DOHH2 (cell line): Measurements from ENCODE around the gene MTMR2.
A peak's percentile ranks its signal among the peaks of the same experiment; 100 is the strongest.

ENCODE experiments used
- H3F3A ChIP-seq: fragments of 200-600 bp; sonication (generic), shearing (Covaris generic); 2 replicates; pipeline ENCODE4 v1.6.0; 2016; ENCODE audit warnings: antibody characterized with exemption, mild to moderate bottlenecking; ENCODE audit not compliant: control insufficient read depth, insufficient read depth
- H3K27ac ChIP-seq: fragments of 200-600 bp; sonication (generic); 2 replicates; pipeline ENCODE4 v1.5.1; 2014; ENCODE audit warnings: low read depth, mild to moderate bottlenecking, low read length, moderate library complexity
- H3K27me3 ChIP-seq: fragments of 200-600 bp; sonication (generic); 2 replicates; pipeline ENCODE4 v1.6.1; 2014; ENCODE audit warnings: mild to moderate bottlenecking, low read length, mixed read lengths; ENCODE audit not compliant: control insufficient read depth
- H3K36me3 ChIP-seq: fragments of 200-600 bp; sonication (generic); 2 replicates; pipeline ENCODE4 v1.6.1; 2014; ENCODE audit warnings: mild to moderate bottlenecking, low read length, moderate library complexity, mixed read lengths; ENCODE audit not compliant: control insufficient read depth
- H3K4me1 ChIP-seq: fragments of 200-600 bp; sonication (generic); 2 replicates; pipeline ENCODE4 v1.6.1; 2014; ENCODE audit warnings: mild to moderate bottlenecking, low read length, mixed read lengths; ENCODE audit not compliant: control insufficient read depth
- H3K4me2 ChIP-seq: fragments of 200-600 bp; sonication (generic); 2 replicates; pipeline ENCODE4 v1.6.0; 2014; ENCODE audit warnings: mild to moderate bottlenecking, low read length, moderate library complexity
- H3K4me3 ChIP-seq: fragments of 200-600 bp; sonication (generic); 2 replicates; pipeline ENCODE4 v1.5.1; 2014; ENCODE audit warnings: mild to moderate bottlenecking, low read length, mixed read lengths
- H3K79me2 ChIP-seq: fragments of 200-600 bp; sonication (generic); 2 replicates; pipeline ENCODE4 v1.6.1; 2014; ENCODE audit warnings: mild to moderate bottlenecking, low read length, mixed read lengths; ENCODE audit not compliant: control insufficient read depth
- H3K9me2 ChIP-seq: fragments of 200-600 bp; sonication (generic); replicated peaks from 2 replicates; pipeline ENCODE4 v1.6.1; 2014; ENCODE audit warnings: mild to moderate bottlenecking, low read length, mixed read lengths; ENCODE audit not compliant: control insufficient read depth
- H3K9me3 ChIP-seq: fragments of 200-600 bp; sonication (generic); 2 replicates; pipeline ENCODE4 v1.6.1; 2014; ENCODE audit warnings: antibody characterized with exemption, low read length, mixed read lengths; ENCODE audit not compliant: control insufficient read depth, insufficient read depth
- H4K20me1 ChIP-seq: fragments of 200-600 bp; sonication (generic); 2 replicates; pipeline ENCODE4 v1.6.0; 2014; ENCODE audit warnings: low read depth, mild to moderate bottlenecking, antibody characterized with exemption, low read length, moderate library complexity; ENCODE audit not compliant: control insufficient read depth, insufficient read depth
- EZH2phosphoT487 ChIP-seq: fragments of 200-600 bp; sonication (generic); IDR thresholded peaks from 2 replicates; pipeline ENCODE4 v1.6.1; 2017; ENCODE audit warnings: borderline replicate concordance, mild to moderate bottlenecking, antibody characterized with exemption, low read length, moderate library complexity, mixed read lengths
- TF ChIP-seq, protein P1 (sequence below): fragments of 200-600 bp; sonication (generic); IDR thresholded peaks from one replicate; pipeline ENCODE4 v1.5.1; 2014; ENCODE audit warnings: antibody characterized with exemption, mild to moderate bottlenecking, low read depth, low read length; ENCODE audit not compliant: poor library complexity, severe bottlenecking

The MTMR2 gene

DNA sequence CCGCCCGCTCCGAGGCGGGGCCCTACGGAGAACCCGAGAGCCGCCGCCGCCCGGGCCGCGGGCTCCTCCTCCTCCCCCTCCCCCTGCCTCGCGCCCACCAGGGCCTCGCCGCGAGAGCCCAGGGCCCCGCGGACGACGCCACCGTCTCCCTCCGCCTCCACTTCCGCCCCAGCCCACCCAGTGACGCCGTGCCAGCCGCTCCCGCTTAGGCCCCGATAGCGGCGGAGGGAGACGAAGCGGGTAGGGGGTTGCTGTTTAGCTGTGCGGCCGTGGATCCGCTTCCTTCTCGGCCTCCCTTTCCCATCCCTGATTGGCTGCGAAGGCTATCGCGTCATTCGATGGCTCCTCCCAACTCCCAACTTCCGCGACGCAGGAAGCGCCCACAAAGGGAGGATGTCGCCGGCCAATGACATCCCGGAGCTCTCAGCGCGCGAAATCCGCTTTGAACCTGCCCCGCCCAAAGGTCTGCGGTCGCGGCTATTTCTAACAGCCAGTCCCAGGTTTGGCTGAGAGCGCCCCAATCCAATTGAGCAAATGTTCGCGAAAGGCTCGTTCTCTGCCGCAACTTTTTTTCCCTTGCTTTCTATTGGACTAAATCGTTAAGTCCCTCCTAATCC, 134.3 kb downstream of the MTMR2 start, which contains the start of gene FAM76B:
TSS of gene FAM76B (minus strand) at position 277 of the 617 bp plus-strand sequence. CDS start 304 bp downstream, outside the sequence.
- peak within 1 kb of the TSS; percentile 93 for H3K27ac ChIP-seq
- H3K79me2 ChIP-seq: peaks cover 89% of the 10 kb centered on the region
- no peaks in the 10 kb centered on the region; the same call in 1 of the 2 replicates for H3F3A ChIP-seq
- peak within 1 kb of the TSS; percentile 89 for H3K4me2 ChIP-seq
- TF ChIP-seq EZH2phosphoT487: no peak
- TF ChIP-seq, protein P1, sequence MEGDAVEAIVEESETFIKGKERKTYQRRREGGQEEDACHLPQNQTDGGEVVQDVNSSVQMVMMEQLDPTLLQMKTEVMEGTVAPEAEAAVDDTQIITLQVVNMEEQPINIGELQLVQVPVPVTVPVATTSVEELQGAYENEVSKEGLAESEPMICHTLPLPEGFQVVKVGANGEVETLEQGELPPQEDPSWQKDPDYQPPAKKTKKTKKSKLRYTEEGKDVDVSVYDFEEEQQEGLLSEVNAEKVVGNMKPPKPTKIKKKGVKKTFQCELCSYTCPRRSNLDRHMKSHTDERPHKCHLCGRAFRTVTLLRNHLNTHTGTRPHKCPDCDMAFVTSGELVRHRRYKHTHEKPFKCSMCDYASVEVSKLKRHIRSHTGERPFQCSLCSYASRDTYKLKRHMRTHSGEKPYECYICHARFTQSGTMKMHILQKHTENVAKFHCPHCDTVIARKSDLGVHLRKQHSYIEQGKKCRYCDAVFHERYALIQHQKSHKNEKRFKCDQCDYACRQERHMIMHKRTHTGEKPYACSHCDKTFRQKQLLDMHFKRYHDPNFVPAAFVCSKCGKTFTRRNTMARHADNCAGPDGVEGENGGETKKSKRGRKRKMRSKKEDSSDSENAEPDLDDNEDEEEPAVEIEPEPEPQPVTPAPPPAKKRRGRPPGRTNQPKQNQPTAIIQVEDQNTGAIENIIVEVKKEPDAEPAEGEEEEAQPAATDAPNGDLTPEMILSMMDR: no peak
- no peaks in the 10 kb centered on the region for H3K9me2 ChIP-seq
- H3K27me3 ChIP-seq: no peaks in the 10 kb centered on the region
- no peaks in the 10 kb centered on the region for H3K9me3 ChIP-seq
- H3K4me1 ChIP-seq: peaks cover 50% of the 10 kb centered on the region
- peaks cover 77% of the 10 kb centered on the region for H3K36me3 ChIP-seq
- H4K20me1 ChIP-seq: peaks cover 17% of the 10 kb centered on the region; the same call in 1 of the 2 replicates
- H3K4me3 ChIP-seq: peak within 1 kb of the TSS; percentile 88

DNA sequence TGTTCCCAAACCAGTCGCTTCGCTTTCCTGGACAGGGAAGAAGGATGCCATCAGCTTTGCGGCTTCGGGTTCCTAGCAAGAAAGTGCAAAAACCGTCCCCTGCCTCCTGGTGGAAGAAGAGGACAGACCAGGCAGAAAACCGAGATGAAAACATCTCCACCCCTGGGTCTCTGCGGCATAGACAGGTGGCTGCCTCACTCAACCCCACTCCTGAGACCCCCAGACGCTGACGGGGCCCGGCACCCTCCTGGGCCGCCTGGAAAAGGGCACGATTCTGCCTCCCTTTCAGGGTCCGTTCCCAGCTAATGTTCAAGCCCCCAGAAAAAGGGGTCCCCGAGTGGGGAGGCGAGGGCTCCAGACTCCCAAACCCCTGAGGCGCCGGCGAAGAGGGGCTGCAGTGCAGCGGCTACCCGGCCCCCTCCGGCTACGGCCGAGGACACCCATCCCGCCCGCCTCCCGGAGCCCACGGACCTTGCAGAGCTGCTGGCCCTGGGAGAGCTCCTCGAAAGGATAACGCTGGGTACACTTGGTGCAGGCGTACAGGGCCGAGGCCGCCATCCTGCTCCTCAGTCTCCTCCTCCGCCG, 134.9 kb downstream of the MTMR2 start:
- H3K79me2 ChIP-seq: peaks cover 87% of the 10 kb centered on the region
- peak overlapping the region; percentile 93 for H3K27ac ChIP-seq
- peak overlapping the region; percentile 89 for H3K4me2 ChIP-seq
- peak overlapping the region; percentile 88 for H3K4me3 ChIP-seq
- H3K9me3 ChIP-seq: no peaks in the 10 kb centered on the region
- no peaks in the 10 kb centered on the region for H3K27me3 ChIP-seq
- H3K9me2 ChIP-seq: no peaks in the 10 kb centered on the region
- H3K4me1 ChIP-seq: peaks cover 52% of the 10 kb centered on the region
- peaks cover 81% of the 10 kb centered on the region for H3K36me3 ChIP-seq
- H3F3A ChIP-seq: no peaks in the 10 kb centered on the region; the same call in 1 of the 2 replicates
- TF ChIP-seq, protein P1: peak; percentile 26
- TF ChIP-seq EZH2phosphoT487: no peak
- H4K20me1 ChIP-seq: peaks cover 17% of the 10 kb centered on the region; the same call in 1 of the 2 replicates
